ENCODE results near the gene RBM39.

DNA sequence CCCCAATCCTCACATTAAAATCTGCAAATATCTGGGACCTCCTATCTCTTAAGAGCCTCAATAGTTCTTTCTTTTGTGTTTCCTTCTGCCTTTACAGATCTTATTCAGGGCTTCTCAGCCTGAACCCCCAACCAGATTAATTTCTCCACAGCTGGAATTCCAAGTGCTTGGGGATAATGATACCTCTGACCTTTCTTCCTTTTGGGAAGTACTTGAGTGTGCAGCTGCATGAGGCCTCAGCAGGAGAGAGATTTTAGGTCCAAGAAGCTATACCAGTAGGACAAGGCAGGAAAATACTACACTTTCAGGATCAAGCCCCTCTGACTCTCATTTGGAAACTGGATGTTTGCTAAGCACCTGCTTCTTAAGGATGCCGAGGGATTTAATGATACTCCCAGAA lies 32.3 kb upstream of the RBM39 start:
- no peak for TF ChIP-seq HDGF (IDR thresholded peaks at IDR 0.05; ENCODE audit: borderline replicate concordance)
- TF ChIP-seq ARNT (IDR thresholded peaks at IDR 0.05), result no peak
- no peak for TF ChIP-seq NFRKB (IDR thresholded peaks at IDR 0.05)
- no peak for TF ChIP-seq FOXK2 (IDR thresholded peaks at IDR 0.05)
